NB4 (cell line): Measurements from ENCODE around the gene CPXM1.

Source experiments
- MAX ChIP-seq: IDR thresholded peaks from 2 replicates; pipeline ENCODE4 v1.6.1; 2011; ENCODE audit warnings: low read depth, low read length
- MYC ChIP-seq: IDR thresholded peaks from 2 replicates; pipeline ENCODE4 v1.6.1; 2011; ENCODE audit warnings: low read depth, low read length
- POLR2A ChIP-seq: IDR thresholded peaks from 2 replicates; pipeline ENCODE4 v1.6.1; 2011; ENCODE audit warnings: mild to moderate bottlenecking; ENCODE audit not compliant: insufficient read length; ENCODE audit errors: extremely low read depth
- TF ChIP-seq, protein P1 (sequence below): IDR thresholded peaks from one replicate; pipeline ENCODE4 v1.5.1; 2012; ENCODE audit warnings: low read depth, low read length

- TF ChIP-seq, protein P1, sequence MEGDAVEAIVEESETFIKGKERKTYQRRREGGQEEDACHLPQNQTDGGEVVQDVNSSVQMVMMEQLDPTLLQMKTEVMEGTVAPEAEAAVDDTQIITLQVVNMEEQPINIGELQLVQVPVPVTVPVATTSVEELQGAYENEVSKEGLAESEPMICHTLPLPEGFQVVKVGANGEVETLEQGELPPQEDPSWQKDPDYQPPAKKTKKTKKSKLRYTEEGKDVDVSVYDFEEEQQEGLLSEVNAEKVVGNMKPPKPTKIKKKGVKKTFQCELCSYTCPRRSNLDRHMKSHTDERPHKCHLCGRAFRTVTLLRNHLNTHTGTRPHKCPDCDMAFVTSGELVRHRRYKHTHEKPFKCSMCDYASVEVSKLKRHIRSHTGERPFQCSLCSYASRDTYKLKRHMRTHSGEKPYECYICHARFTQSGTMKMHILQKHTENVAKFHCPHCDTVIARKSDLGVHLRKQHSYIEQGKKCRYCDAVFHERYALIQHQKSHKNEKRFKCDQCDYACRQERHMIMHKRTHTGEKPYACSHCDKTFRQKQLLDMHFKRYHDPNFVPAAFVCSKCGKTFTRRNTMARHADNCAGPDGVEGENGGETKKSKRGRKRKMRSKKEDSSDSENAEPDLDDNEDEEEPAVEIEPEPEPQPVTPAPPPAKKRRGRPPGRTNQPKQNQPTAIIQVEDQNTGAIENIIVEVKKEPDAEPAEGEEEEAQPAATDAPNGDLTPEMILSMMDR = no peak
- TF ChIP-seq MYC (no peak), POLR2A (no peak), MAX (no peak)
Measured at GRCh38 chr20:2796011-2796660, 4.3 kb downstream of the CPXM1 start.
